ENCODE data around the gene SLX1A.
"Not testable (repeated sequence)": the region's sequence is repeated elsewhere in the genome, so short reads cannot be mapped to it uniquely, and the experiment has no call there.

Gene SLX1A

DNA sequence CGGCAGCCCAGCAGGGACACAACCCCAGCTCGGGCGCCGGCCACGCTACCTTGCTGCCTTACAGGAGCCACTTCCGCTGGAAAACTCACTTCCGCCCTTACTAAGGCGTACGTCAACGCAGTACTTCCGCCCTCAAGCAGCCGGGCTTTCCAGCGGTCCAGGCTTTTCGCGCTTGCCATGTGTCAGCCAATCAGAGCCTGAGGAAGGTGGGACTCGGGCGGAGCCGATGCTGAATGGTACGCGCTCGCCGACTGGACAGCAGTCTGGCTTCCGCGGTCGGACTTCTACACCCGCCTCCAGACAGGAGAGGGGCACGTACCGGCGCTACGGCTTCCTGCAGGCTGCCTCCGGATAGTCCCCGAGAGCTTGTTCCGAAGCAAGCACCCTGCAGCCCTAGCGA lies at the start of gene SLX1A, which contains the start of gene BOLA2B:
SLX1A (plus strand) TSS at position 261 of the 400 bp plus-strand sequence. CDS start 210 bp downstream, outside the sequence.
BOLA2B (minus strand) TSS at position 52 of the 400 bp plus-strand sequence. CDS start 71 bp downstream, outside the sequence.
- not testable (repeated sequence) for DNase-seq (ENCODE audit: low read depth in 1 of 2, low spot score in 1 of 2)

GRCh38 chr16:30144017-30144416 lies 49.7 kb upstream of the SLX1A start:
- DNase-seq (ENCODE audit: low read depth in 1 of 2, low spot score in 1 of 2) = no peak

GRCh38 chr16:30144917-30145316 lies 48.8 kb upstream of the SLX1A start:
- DNase-seq (ENCODE audit: low read depth in 1 of 2, low spot score in 1 of 2) = no peak

DNA sequence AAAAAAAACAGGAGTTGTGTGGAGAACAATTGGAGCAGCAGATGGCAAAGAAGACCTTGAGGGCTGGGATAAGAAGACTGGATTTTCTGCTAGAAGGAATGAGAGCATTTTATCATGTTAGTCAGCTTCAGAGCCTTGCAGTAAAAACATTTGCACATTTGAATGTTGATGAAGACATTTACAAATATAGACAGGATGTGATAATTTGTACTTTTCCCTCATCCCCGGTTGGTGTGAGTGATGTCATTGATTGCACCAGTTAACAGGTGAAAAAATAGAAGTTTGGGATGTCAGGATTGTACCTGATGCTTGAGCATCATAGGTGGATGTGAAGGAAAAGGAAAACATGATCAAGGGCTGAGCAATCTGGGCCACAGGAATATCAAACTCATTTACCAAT lies 48.0 kb upstream of the SLX1A start:
- no peak for DNase-seq (ENCODE audit: low read depth in 1 of 2, low spot score in 1 of 2)

DNA sequence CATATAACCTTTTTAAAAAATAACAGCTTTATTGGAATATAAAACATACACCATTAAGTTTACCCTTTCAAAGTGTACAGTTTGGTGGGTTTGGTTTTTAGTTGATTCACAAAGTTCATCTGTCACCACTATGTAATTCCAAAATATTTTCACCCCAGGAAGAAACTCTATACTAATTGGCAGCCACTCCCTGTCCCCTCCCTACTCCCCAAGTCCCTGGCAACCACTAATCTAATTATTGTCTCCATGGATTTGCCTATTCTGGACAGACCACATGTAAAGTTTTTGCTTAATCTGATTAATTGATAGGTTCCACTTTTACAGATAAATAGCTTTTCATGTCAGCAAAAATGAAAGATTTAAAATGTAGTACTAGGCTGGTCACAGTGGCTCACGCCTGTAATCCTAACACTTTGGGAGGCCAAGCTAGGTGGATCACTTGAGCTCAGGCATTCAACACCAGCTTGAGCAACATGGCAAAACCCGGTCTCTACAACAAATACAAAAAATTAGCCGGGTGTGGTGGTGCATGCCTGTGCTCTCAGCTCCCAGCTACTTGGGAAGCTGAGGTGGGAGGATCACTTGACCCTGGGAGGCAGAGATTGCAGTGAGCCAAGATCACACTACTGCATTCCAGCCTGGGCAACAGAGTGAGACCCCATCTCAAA lies 45.7 kb upstream of the SLX1A start:
- no peak for DNase-seq (ENCODE audit: low read depth in 1 of 2, low spot score in 1 of 2)

- no peak for DNase-seq (ENCODE audit: low read depth in 1 of 2, low spot score in 1 of 2)
These were observed 44.3 kb upstream of the SLX1A start for GRCh38 chr16:30149250-30149930.

- no peak for DNase-seq (ENCODE audit: low read depth in 1 of 2, low spot score in 1 of 2)
These were observed 42.6 kb upstream of the SLX1A start for GRCh38 chr16:30151091-30151490.

DNA sequence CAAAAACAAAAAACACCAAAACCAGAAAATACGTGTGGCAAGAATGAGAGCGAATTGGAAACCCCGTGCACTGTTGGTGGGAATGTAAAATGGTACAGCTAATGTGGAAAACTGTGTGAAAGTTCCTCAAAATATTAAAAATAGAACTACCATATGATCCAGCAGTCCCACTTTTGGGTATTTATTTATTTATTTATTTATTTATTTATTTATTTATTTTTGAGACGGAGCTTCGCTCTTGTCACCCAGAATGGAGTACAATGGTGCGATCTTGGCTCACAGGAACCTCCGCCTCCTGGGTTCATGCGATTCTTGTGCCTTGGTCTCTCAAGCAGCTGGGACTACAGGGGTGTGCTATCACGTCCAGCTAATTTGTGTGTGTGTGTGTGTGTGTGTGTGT lies 41.2 kb upstream of the SLX1A start:
- DNase-seq (ENCODE audit: low read depth in 1 of 2, low spot score in 1 of 2) = no peak

- DNase-seq (ENCODE audit: low read depth in 1 of 2, low spot score in 1 of 2) = no peak
These were observed 38.5 kb upstream of the SLX1A start for GRCh38 chr16:30155188-30155587.

DNA sequence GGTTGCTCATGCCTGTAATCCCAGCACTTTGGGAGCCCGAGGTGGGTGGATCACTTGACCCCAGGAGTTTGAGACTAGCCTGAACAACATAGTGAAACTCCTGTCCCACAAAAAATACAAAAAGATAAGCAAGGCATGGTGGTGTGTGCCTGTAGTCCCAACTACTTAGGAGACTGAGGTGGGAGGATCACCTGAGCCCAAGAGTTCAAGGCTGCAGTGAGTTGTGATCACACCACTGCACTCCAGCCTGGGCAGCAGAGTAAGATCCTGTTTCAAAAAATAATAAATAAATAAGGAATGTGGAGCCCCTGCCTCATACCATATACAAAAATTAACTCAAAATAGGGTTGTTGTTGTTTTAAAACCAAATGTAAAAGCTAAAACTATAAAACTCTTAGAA lies 36.5 kb upstream of the SLX1A start:
- DNase-seq (ENCODE audit: low read depth in 1 of 2, low spot score in 1 of 2) = no peak

- DNase-seq (ENCODE audit: low read depth in 1 of 2, low spot score in 1 of 2) = no peak
These were observed 30.1 kb upstream of the SLX1A start for GRCh38 chr16:30163538-30163937.

GRCh38 chr16:30166202-30166902 lies 27.3 kb upstream of the SLX1A start:
- DNase-seq (ENCODE audit: low read depth in 1 of 2, low spot score in 1 of 2) = no peak

- DNase-seq (ENCODE audit: low read depth in 1 of 2, low spot score in 1 of 2) = not testable (repeated sequence)
These were observed 24.9 kb upstream of the SLX1A start for GRCh38 chr16:30168746-30169145.

- DNase-seq (ENCODE audit: low read depth in 1 of 2, low spot score in 1 of 2) = not testable (repeated sequence)
These were observed 24.3 kb upstream of the SLX1A start for GRCh38 chr16:30169416-30169815.

- not testable (repeated sequence) for DNase-seq (ENCODE audit: low read depth in 1 of 2, low spot score in 1 of 2)
These were observed 23.5 kb upstream of the SLX1A start for GRCh38 chr16:30170145-30170544.

DNA sequence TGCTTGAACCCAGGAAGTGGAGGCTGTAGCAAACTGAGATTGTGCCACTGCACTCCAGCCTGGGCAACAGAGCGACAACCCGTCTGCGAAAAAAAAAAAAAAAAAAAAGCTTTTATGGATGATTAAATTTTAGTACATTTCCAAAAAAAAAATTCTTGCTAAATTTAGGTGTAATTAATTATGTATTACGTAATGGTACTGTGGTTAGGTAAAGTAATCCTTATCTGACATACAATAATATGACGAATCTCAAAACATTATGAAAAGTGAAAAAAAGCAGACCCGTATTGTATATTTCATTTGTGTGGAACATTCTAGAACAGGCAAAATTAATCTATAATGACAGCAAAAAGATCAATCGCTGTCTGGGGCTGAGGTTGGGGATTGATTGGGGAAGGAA lies 20.6 kb upstream of the SLX1A start:
- DNase-seq (ENCODE audit: low read depth in 1 of 2, low spot score in 1 of 2) = no peak

GRCh38 chr16:30176876-30177275 lies 16.8 kb upstream of the SLX1A start:
- DNase-seq (ENCODE audit: low read depth in 1 of 2, low spot score in 1 of 2) = not testable (repeated sequence)

- DNase-seq (ENCODE audit: low read depth in 1 of 2, low spot score in 1 of 2) = no peak
These were observed 14.5 kb upstream of the SLX1A start for GRCh38 chr16:30179195-30179594.

GRCh38 chr16:30179931-30180330 lies 13.7 kb upstream of the SLX1A start:
- DNase-seq (ENCODE audit: low read depth in 1 of 2, low spot score in 1 of 2) = no peak

- no peak for DNase-seq (ENCODE audit: low read depth in 1 of 2, low spot score in 1 of 2)
These were observed 12.9 kb upstream of the SLX1A start for GRCh38 chr16:30180741-30181140.

DNA sequence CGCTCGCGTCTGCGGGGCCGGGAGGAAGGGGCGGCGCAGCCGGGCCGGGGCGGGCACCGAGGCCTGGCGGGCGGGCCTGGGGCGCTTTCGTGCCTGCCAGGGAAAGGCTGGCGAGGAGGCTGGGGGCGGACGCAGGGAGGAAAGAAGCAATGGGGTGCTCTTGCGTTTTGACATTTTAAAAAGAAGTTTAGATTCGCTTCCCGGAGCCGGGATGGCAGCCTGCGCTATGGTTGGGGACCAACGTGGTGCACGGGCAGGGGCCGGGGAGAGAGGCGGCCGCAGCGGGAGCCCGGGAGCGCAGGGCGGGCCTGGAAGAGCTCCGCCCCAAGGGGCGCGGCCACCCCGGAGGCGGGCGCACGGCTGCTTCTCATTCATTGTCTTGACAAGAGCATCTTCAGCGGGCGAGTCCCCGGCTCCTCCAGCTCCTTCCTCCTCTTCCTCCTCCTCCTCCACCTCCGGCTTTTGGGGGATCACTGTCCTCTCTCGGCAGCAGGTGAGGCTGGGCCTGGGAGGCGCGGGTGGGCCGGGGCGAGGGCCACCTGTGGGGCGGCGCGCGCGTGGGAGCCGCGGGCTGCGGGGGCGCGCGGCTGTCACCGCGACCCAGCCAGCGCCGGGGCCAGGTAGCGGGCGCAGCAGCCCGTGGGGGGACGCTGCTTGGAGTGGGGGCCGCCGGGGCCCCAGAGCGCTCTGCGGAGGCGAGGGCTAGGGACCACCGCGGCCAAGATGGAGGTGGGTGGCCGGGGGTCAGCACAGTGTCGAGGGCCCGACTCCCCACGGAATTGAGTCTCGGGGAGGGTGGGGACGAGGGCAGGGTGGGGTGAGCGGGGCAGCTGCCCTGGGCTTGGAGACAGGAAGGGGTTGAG lies 10.2 kb upstream of the SLX1A start, which contains the start of gene CORO1A:
CORO1A (plus strand) TSS at position 370 of the 863 bp plus-strand sequence. CDS start 1,608 bp downstream, outside the sequence.
- DNase-seq (ENCODE audit: low read depth in 1 of 2, low spot score in 1 of 2) = peak; percentile 69 to 75
